Measurements from ENCODE around the gene ASB6.

- no peak for TF ChIP-seq CTCF (conservative IDR thresholded peaks at IDR 0.05; ENCODE audit: low read depth in 2 of 2)
- TF ChIP-seq REST (IDR thresholded peaks at IDR 0.05; ENCODE audit: unreplicated experiment), result no peak
- no peak for TF ChIP-seq CREB1 (CRISPR knock-in tag; IDR thresholded peaks at IDR 0.05; ENCODE audit: low read depth)
- no peak for TF ChIP-seq POLR2AphosphoS5 (IDR thresholded peaks at IDR 0.05; ENCODE audit: low read depth)
- no peak for TF ChIP-seq EZH2 (IDR thresholded peaks at IDR 0.05; ENCODE audit: low read depth, unreplicated experiment)
- TF ChIP-seq EZH2phosphoT487 (IDR thresholded peaks at IDR 0.05; ENCODE audit: unreplicated experiment), result no peak
- no peak for TF ChIP-seq ETS1 (IDR thresholded peaks at IDR 0.05)
- no peak for TF ChIP-seq JUNB (IDR thresholded peaks at IDR 0.05; ENCODE audit: unreplicated experiment)
- TF ChIP-seq ZNF331 (CRISPR knock-in tag; IDR thresholded peaks at IDR 0.05; ENCODE audit: low read depth), result no peak
- TF ChIP-seq ZNF114 (CRISPR knock-in tag; IDR thresholded peaks at IDR 0.05), result no peak
- TF ChIP-seq ZNF462 (CRISPR knock-in tag; IDR thresholded peaks at IDR 0.05), result no peak
- TF ChIP-seq NANOG (IDR thresholded peaks at IDR 0.05; ENCODE audit: borderline replicate concordance), result no peak
- no peak for TF ChIP-seq STAT1 (IDR thresholded peaks at IDR 0.05; ENCODE audit: unreplicated experiment)
These were observed 14.9 kb upstream of the ASB6 start for GRCh38 chr9:129656795-129657390.
